GM21528 (cell line): Measurements from ENCODE around the gene MTCH1.

Experiments
- ATAC-seq: cut with Tn5 transposase; IDR thresholded peaks from one replicate; pipeline ENCODE4 v1.9.1; 2021; ENCODE audit warnings: mild to moderate bottlenecking, moderate library complexity; ENCODE audit not compliant: unreplicated experiment, low FRiP score

Gene MTCH1

DNA sequence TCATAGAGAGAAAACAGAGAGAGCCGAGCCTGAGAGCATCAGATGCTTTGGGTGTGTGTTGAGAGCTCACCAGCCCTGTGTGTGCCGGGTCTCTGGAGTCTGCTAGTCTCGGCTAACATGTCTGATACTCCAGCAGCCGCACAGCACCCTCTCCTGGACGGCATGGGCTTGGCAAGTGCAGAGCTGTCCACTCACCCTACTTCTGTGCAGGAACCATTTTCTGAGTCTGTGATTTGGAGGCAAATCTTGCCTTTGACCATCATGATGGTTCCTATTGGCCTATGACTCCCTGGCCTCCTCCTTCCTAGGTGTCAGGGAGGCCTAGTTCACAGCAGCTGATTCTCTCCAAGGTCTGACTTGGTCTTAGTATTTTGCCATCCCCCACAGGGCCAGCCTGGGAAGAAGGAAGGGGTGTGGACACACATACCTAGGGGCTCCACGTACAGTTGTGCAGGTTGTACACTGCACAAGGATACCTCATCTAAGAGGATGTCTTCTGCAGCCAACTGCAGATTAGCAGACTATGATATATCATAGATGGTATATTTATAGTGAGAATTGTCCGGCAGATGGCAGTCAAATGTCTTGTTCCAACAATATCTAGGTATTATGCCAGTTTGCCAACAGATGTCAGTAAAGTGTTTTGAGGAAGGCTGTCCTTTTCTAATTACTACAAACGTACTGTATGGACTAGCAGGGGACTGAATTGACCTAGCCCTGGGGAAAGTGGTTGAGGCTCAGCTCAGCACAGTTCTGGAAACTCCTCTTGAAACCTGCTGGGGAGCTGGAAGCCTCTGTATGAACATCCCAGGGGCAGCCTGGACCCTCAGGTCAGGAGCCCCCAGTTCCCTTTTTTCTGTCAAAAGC lies 32.4 kb upstream of the MTCH1 start:
- peak; percentile 80 for ATAC-seq

GRCh38 chr6:37017606-37018197 lies 31.7 kb upstream of the MTCH1 start:
- no peak for ATAC-seq

- no peak for ATAC-seq
These were observed 31.0 kb upstream of the MTCH1 start for GRCh38 chr6:37016995-37017394.

DNA sequence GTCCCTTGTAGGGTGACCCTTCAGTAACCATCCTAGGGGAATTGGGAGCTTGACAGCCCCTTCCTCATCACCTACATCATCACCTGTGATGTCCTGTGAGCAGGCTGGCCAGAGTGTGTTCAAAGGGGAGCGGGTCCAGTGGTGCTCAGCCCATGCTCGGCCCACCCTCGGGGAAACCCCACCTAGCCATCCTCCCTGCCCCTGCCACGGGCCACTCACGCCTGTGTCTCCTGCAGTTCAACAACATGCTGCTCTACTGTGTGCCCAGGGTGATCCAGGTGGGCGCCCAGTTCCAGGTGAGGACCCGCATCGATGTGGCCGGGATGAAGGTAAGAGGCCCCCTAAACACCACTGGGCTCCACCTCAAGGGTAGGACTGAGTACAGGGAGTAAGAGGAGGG lies 29.5 kb upstream of the MTCH1 start:
- ATAC-seq = no peak

- no peak for ATAC-seq
These were observed 28.7 kb upstream of the MTCH1 start for GRCh38 chr6:37014667-37015066.

GRCh38 chr6:37013516-37014491 lies 27.8 kb upstream of the MTCH1 start:
- ATAC-seq = no peak

GRCh38 chr6:37011656-37012378 lies 25.8 kb upstream of the MTCH1 start:
- ATAC-seq = no peak

DNA sequence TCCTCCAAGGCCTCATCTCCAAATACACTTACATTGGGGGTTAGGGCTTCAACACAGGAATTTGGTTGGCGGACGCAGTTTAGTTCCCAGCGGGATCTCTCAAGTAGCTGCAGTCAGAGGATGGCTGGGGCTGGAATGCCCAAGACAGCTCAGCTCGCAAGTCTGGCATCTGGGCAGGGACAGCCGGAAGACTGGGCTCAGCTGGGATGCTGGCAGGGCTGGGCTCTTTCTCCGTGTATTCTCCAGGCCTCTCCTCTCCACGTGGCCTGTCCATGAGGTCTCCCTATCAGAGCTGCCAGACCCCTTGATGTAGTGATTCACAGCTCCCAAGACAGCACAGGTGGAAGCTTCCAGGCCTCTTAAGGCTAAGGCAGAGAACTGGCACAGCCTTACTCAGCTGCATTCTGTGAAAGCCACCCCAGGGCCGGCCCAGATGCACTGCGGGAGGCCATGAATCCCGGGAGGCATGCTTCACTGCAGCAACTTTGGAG lies 24.5 kb upstream of the MTCH1 start:
- ATAC-seq = no peak

- no peak for ATAC-seq
These were observed 22.8 kb upstream of the MTCH1 start for GRCh38 chr6:37008484-37009465.

- ATAC-seq = no peak
These were observed 21.5 kb upstream of the MTCH1 start for GRCh38 chr6:37007340-37008043.

DNA sequence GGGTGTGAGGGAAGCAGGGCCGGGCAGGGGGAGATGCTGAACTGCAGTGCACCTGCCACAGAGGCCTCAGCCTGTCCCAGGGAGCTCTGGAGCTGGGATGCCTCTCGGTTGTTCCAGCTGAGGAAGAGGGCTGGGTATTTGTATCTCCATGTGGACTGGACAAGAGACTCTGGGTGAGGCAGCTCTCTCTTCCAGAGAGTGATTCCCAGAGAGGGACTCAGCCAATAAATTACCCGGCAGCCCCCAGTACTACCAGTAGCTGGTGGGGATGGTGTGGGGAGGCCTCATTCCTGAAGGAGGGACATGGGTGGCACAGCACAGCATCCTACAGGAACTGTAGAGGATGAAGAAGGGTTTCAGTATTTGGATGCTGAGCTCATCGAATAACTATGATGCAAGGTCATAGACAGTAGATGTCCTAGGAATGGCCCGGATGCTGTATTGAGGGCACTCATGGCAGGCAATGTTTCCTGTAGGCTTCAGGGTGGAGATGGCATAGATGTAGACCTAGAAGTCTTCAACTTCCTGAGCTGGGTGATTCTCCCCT lies 20.9 kb upstream of the MTCH1 start:
- ATAC-seq = no peak

DNA sequence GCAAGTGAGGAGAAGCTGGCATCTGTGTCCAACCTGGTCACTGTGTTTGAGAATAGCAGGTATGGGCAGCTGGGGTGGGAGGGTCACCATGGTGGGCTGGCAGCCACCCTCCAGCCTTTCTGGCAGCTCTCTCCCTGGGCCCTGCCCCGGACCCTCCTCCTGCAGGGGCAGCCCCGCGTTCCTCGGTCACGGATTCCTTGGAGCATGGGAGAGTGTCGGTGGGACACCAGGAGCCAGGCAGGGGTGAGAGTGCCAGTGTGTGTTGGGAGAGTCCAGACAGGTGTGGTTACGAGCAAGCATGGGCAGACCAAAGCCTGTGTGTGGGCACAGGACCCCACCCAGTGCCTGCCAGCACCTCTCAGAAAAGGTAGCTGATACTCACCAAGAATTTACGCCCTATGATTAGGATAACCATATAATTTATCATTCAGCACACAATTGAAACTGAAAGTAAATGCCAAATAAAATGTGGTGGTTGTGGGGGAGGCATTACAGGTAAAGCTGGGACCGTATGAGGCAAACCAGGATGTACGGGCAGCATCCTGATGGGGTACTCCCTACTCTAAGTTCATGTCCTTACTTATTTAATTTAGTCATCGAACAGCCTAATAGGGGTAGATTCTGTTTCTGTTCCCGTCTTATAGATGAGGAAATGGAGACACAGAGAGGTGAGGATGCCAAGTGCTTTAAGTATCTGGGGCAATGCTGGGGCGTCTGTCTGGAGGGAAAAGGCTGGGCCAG lies 20.0 kb upstream of the MTCH1 start:
- peak; percentile 9 for ATAC-seq

GRCh38 chr6:37005061-37005810 lies 19.2 kb upstream of the MTCH1 start, which contains the start of gene FGD2:
Gene FGD2, plus strand, starts transcription at chr6:37005655. Its CDS starts 163 bp downstream, at chr6:37005818.
- ATAC-seq = peak; percentile 57

- ATAC-seq = no peak
These were observed 18.3 kb upstream of the MTCH1 start for GRCh38 chr6:37004044-37004980.

- no peak for ATAC-seq
These were observed 13.7 kb upstream of the MTCH1 start for GRCh38 chr6:36999751-37000125.
